Hematopoietic multipotent progenitor cell treated with erythropoietin and hydrocortisone succinate and interleukin-3 and kit ligand, for 6 days (in vitro differentiated cells): Measurements from ENCODE around the gene ENTPD2.

Experiments
- DNase-seq: peaks from one replicate; pipeline ENCODE4 v3.0.0-alpha.2; 2015

Gene ENTPD2

DNA sequence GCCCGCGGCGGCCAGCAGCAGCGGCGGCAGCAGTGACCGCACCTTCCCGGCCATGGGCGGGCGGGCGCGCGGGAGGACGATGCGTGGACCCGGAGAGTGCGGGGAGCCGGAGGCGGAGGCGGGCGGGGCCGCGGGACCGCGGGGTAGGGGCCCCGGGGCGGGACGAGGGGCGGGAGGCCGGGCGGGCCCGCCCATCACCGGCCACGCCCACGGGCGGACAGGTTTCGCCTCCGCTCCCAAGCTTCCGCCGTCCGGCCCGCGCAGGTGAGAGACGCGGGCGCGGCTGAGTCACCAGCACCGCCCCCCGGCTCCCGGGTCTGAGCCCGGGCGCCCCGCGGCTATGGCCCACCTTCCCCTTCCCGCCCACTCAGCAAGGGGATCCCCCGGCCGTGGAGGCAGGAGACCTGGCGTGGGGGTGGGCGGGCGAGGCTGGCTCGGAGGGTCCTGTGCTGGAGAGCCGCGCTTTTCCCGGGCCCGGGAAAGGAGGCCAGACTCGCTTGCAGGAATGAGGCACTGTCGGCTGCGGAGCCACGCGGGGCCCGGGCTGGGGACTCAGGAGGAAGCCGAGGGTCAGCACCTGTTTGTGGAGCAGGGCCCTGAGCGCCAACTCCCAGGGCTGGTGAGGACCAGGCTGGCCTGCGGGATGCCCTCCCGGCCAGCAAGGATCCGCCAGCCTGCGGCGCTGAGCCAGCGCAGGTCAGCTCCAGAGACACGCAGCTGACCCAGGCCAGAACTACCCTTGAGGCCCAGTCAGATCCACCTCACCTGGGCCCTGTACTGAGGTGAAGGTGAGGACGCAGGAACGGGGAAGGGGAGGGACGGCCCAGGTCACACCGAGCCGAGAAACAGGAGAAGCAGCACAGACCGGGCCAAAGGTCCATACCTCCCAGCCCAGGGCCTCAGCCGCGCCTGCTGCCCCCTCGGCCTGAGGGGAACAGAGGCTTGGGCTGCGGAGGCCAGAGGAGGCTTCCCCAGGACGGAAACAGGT lies at the start of gene ENTPD2:
Gene ENTPD2 (minus strand): TSS at position 118 of the 988 bp plus-strand sequence. CDS start 64 bp downstream, at position 54.
- DNase-seq = no peak

GRCh38 chr9:137103206-137103999 lies 49.5 kb upstream of the ENTPD2 start:
- DNase-seq = no peak

GRCh38 chr9:137099231-137099630 lies 45.4 kb upstream of the ENTPD2 start:
- no peak for DNase-seq

- no peak for DNase-seq
Observed at GRCh38 chr9:137097761-137098462, 44.1 kb upstream of the ENTPD2 start.

GRCh38 chr9:137096785-137097546 lies 43.1 kb upstream of the ENTPD2 start:
- no peak for DNase-seq

GRCh38 chr9:137095664-137096517 lies 42.0 kb upstream of the ENTPD2 start:
- DNase-seq = peak; percentile 50

DNA sequence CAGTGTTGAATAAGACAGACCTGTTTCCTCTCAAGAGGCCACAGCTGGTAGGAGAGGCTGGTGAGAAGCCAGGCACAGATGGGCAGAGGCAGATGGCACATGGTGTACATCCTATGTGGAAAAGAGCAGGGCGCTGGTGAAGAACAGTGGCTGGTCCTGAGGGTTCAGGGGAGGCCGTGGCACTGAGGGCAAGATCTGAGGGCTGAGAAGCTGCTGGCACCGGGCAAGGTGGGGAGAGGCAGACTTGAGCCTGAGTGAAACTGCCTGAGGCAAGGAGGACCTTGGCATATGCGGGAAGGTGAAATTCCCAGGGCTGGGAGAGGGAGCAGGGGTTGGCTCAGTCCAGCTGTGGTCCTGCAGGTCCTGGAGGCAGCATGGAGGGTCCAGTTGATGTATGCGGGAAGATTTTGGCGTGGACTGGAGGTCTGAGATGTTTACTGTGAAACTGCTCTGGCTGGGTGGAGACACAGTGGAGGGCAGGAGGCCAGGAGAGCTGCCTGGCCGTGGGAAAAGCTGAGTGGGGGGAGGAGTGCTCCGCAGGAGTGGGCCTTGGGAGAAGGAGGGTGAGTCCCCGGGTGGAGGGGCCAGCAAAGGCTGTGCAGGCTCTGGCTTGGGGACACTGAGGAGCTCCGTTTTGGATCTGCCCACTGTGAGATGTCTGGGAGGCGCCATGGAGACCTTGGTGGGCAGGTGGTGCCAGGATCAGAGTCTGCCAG lies 35.5 kb upstream of the ENTPD2 start:
- DNase-seq = no peak

- DNase-seq = no peak
Observed at GRCh38 chr9:137088121-137088520, 34.3 kb upstream of the ENTPD2 start.

GRCh38 chr9:137087409-137087925 lies 33.6 kb upstream of the ENTPD2 start:
- peak; percentile 62 for DNase-seq

- peak; percentile 99 for DNase-seq
Observed at GRCh38 chr9:137086531-137087408, 32.9 kb upstream of the ENTPD2 start, which contains the start of gene MAN1B1. MAN1B1 (plus strand) TSS chr9:137086985; CDS start chr9:137087000, 15 bp downstream.

DNA sequence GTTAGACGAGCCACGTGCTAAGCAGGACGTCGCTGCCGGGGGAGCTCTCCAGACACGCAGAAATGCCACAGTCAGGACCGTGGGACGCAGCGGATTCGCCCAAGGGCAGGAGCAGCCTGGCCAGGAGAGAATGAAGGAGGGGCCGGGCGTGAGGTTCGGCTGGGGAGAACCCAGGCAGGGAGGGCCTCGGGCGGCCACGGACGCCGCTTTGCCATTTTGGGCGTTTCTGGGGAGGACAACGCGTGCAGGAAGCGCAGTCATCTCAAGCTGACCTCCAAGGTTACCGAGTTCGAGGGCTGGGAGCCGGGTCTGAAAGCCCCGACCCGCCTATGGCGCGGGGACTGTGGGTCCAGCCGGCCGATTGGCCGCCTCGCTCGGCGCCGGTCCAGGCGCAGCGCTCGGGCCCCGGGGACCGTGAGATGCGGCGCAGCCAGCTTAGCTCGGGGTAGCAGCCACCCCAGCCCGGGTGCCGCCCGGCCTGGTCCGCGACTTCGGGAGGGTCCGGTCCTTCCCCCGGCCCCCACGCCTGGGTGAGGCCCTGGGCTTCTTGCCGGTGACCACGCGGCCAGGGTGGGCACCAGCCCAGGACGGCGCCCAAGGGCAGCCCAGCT lies 32.2 kb upstream of the ENTPD2 start:
- DNase-seq = peak; percentile 58

DNA sequence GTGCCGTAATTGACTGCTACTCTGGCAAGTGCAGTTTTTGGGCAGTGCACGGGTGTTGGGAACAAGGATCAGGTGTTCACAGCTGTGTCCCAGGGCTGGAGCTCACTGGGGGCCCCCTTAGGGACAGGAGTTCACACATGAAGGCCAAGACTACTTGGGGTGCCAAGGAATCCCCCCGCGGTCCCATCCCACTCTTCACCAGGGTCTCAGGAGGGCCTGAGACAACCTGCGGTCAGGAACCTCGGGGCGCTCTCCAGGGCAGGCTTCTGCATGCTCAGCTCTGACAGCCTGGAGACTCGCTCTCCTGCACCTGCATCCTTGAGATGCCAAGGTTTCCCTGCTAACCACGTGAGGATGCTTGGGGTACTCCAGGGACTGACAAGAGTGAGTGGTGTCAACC lies 30.7 kb upstream of the ENTPD2 start:
- DNase-seq = no peak

DNA sequence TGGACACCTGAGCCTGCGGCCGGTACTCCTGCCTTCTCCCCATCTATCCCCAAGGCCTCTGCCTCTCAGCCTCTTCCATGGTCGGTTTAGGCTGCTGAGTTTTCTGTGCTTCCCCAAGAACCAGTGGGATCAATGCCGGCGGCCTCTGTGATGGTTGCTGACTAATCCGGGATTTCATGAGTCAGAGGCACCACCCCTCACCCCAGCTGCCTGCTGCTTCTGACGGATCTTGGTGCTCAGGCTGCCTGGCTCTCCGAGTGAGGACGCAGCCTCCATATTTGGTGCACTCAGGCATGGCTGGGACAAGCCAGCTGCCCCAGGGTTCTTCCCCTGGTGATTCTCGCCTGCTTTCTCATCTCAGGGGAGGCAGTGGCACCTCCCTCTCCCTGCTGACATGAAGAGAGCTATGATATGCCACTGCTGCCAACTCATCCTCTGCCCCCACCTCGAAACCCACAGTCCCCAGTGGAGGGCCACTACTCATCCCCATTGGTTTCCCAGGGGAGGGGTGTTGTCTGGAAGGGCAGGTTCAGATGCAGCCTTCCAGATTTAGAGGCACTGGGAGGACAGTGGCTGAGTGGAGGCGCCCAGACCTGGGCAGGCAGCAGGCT lies 29.6 kb upstream of the ENTPD2 start:
- no peak for DNase-seq

GRCh38 chr9:137082925-137083290 lies 29.0 kb upstream of the ENTPD2 start:
- DNase-seq = no peak

- DNase-seq = no peak
Observed at GRCh38 chr9:137082222-137082924, 28.5 kb upstream of the ENTPD2 start.

GRCh38 chr9:137080260-137081122 lies 26.6 kb upstream of the ENTPD2 start:
- DNase-seq = no peak

DNA sequence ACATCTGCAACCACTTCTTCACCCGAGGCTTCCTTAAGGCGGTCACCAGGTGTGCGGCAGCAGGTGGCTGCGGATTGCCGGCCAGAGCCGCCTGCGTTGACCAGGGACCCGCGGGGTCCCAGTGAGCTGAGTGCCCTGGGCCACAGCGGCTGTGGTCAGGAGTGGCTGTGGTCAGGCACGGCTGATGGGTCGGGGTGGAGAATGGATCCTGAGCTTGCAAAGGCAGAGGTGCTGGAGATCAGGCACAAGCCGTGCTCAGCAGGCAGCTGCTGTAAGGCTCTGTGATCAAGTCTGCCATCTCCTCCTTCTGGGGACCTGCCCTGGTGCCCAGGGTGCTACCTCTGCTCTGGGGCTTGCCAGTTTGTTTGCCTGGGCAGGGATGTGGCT lies 25.5 kb upstream of the ENTPD2 start:
- no peak for DNase-seq
